Fibroblast of lung (primary cell): ENCODE results near the gene GCSAM. TPM values are rescaled to one million over a fixed set of nuclear protein-coding genes. Genes with fewer than 3 reads are reported as not detected.

ENCODE experiments used
- DNase-seq, 2 donors: peaks; one replicate each; pipeline versions ENCODE4 v3.0.0 to v3.0.0-alpha.2; 2010; ENCODE audit warnings: low read depth in 2 of 2
- H2AFZ ChIP-seq: 2 replicates; pipeline ENCODE4 v1.5.1; 2012; ENCODE audit warnings: low read length, control low read depth, inconsistent platforms
- H3K27ac ChIP-seq: 2 replicates; pipeline ENCODE4 v1.5.1; 2011; ENCODE audit warnings: low read length, control low read depth; ENCODE audit not compliant: insufficient read depth
- H3K27me3 ChIP-seq: 2 replicates; pipeline ENCODE4 v1.5.1; 2011; ENCODE audit warnings: mild to moderate bottlenecking, low read length; ENCODE audit not compliant: control insufficient read depth, insufficient read depth
- H3K36me3 ChIP-seq: 2 replicates; pipeline ENCODE4 v1.5.1; 2011; ENCODE audit warnings: low read length; ENCODE audit not compliant: control insufficient read depth, insufficient read depth
- H3K4me1 ChIP-seq: 2 replicates; pipeline ENCODE4 v1.5.1; 2011; ENCODE audit warnings: low read length; ENCODE audit not compliant: control insufficient read depth, insufficient read depth; ENCODE audit errors: extremely low read depth
- H3K4me2 ChIP-seq: 2 replicates; pipeline ENCODE4 v1.5.1; 2011; ENCODE audit warnings: low read length, control low read depth; ENCODE audit not compliant: insufficient read depth; ENCODE audit errors: extremely low read depth
- H3K4me3 ChIP-seq, 4 experiments: fragments of 200-600 bp in 1 of 4; sonication (generic) in 1 of 4; replicated peaks in 1 of 4; 2 replicates each; pipeline ENCODE4 v1.5.1; 2011 to 2016; ENCODE audit warnings: low read length in 4 of 4, low read depth in 3 of 4, mild to moderate bottlenecking in 3 of 4, control low read depth in 2 of 4, inconsistent platforms in 1 of 4, mixed read lengths in 1 of 4; ENCODE audit not compliant: insufficient read depth in 1 of 4; ENCODE audit errors: control extremely low read depth in 1 of 4
- H3K79me2 ChIP-seq: 2 replicates; pipeline ENCODE4 v1.5.1; 2012; ENCODE audit warnings: mild to moderate bottlenecking, low read length, inconsistent platforms; ENCODE audit not compliant: control insufficient read depth, insufficient read depth
- H3K9ac ChIP-seq: 2 replicates; pipeline ENCODE4 v1.5.1; 2011; ENCODE audit warnings: mild to moderate bottlenecking, low read length, control low read depth; ENCODE audit not compliant: insufficient read depth
- H3K9me3 ChIP-seq: 2 replicates; pipeline ENCODE4 v1.5.1; 2012; ENCODE audit warnings: low read depth, low read length; ENCODE audit not compliant: control insufficient read depth, insufficient read depth
- H4K20me1 ChIP-seq: 2 replicates; pipeline ENCODE4 v1.5.1; 2011; ENCODE audit warnings: low read length; ENCODE audit not compliant: control insufficient read depth, insufficient read depth; ENCODE audit errors: extremely low read depth
- EZH2 ChIP-seq: IDR thresholded peaks from 2 replicates; pipeline ENCODE4 v1.5.1; 2012; ENCODE audit warnings: low read length, control low read depth, mild to moderate bottlenecking; ENCODE audit errors: missing control alignments
- polyA plus RNA-seq, 2 donors: library from polyadenylated mRNA; depleted of rRNA in 1 of 2; stranded (reverse) in 1 of 2; unstranded in 1 of 2; fragments of >200 nt; gene quantifications; 2 replicates each; pipeline ENCODE4 v1.2.1, GENCODE V29; 2011 to 2012; ENCODE audit warnings: missing spikeins in 1 of 2
- total RNA-seq: library from RNA; depleted of rRNA; stranded (reverse); fragments of >200 nt; gene quantifications from 2 replicates; pipeline ENCODE4 v1.2.1, GENCODE V29; 2014
- TF ChIP-seq, protein P1 (sequence below), 2 donors: IDR thresholded peaks in 1 of 2; conservative IDR thresholded peaks in 1 of 2; 1 replicate in 1 of 2; 2 replicates in 1 of 2; pipeline ENCODE4 v1.5.1; 2011 to 2012; ENCODE audit warnings: low read length in 2 of 2, control low read depth in 1 of 2, inconsistent platforms in 1 of 2, low read depth in 1 of 2, mild to moderate bottlenecking in 1 of 2

The GCSAM gene
- total and polyA plus RNA-seq, 2 donors (not counting 1 experiment from before 2014, with no cell fraction given): not detected

GRCh38 chr3:112171144-112171543, 38.1 kb upstream of the GCSAM start:
- no peak overlapping the region for H3K4me3 ChIP-seq
- H3K27ac ChIP-seq: no peak overlapping the region
- H3K36me3 ChIP-seq: no peaks in the 10 kb centered on the region
- no peak overlapping the region for H3K4me2 ChIP-seq
- TF ChIP-seq EZH2: no peak
- TF ChIP-seq, protein P1, sequence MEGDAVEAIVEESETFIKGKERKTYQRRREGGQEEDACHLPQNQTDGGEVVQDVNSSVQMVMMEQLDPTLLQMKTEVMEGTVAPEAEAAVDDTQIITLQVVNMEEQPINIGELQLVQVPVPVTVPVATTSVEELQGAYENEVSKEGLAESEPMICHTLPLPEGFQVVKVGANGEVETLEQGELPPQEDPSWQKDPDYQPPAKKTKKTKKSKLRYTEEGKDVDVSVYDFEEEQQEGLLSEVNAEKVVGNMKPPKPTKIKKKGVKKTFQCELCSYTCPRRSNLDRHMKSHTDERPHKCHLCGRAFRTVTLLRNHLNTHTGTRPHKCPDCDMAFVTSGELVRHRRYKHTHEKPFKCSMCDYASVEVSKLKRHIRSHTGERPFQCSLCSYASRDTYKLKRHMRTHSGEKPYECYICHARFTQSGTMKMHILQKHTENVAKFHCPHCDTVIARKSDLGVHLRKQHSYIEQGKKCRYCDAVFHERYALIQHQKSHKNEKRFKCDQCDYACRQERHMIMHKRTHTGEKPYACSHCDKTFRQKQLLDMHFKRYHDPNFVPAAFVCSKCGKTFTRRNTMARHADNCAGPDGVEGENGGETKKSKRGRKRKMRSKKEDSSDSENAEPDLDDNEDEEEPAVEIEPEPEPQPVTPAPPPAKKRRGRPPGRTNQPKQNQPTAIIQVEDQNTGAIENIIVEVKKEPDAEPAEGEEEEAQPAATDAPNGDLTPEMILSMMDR (conservative IDR thresholded peaks at IDR 0.05 in 1 of 2, IDR thresholded peaks at IDR 0.05 in 1 of 2; ENCODE audit: low read depth in 1 of 2, low read length in 2 of 2): no peak
- H3K9me3 ChIP-seq: no peaks in the 10 kb centered on the region
- no peak overlapping the region for H2AFZ ChIP-seq
- no peaks in the 10 kb centered on the region for H3K79me2 ChIP-seq
- no peak overlapping the region for H3K9ac ChIP-seq
- no peak for DNase-seq
- H4K20me1 ChIP-seq: no peaks in the 10 kb centered on the region
- H3K27me3 ChIP-seq: no peaks in the 10 kb centered on the region
- no peaks in the 10 kb centered on the region for H3K4me1 ChIP-seq

- no peak overlapping the region for H3K27ac ChIP-seq
Measured at GRCh38 chr3:112170046-112170445, 37.0 kb upstream of the GCSAM start.

GRCh38 chr3:112167758-112168157, 34.7 kb upstream of the GCSAM start:
- Histone ChIP-seq H3K9me3 (no peaks in the 10 kb centered on the region), H3K27me3 (no peaks in the 10 kb centered on the region), H3K4me3 (no peak overlapping the region), H3K4me2 (no peak overlapping the region), H2AFZ (no peak overlapping the region), H3K9ac (no peak overlapping the region), H3K4me1 (no peaks in the 10 kb centered on the region), H3K36me3 (no peaks in the 10 kb centered on the region), H3K27ac (no peak overlapping the region), H4K20me1 (no peaks in the 10 kb centered on the region), H3K79me2 (no peaks in the 10 kb centered on the region)
- TF ChIP-seq, protein P1 (conservative IDR thresholded peaks at IDR 0.05 in 1 of 2, IDR thresholded peaks at IDR 0.05 in 1 of 2; ENCODE audit: low read depth in 1 of 2, low read length in 2 of 2): no peak
- no peak for TF ChIP-seq EZH2
- no peak for DNase-seq

More at GRCh38 chr3:112170046-112170445, 37.0 kb upstream of the GCSAM start:
- no peaks in the 10 kb centered on the region for H3K27me3 ChIP-seq
- H4K20me1 ChIP-seq: no peaks in the 10 kb centered on the region
- no peaks in the 10 kb centered on the region for H3K4me1 ChIP-seq
- H2AFZ ChIP-seq: no peak overlapping the region
- TF ChIP-seq EZH2: no peak
- TF ChIP-seq, protein P1 (conservative IDR thresholded peaks at IDR 0.05 in 1 of 2, IDR thresholded peaks at IDR 0.05 in 1 of 2; ENCODE audit: low read depth in 1 of 2, low read length in 2 of 2): no peak
- no peak overlapping the region for H3K9ac ChIP-seq
- no peaks in the 10 kb centered on the region for H3K9me3 ChIP-seq
- H3K4me2 ChIP-seq: no peak overlapping the region
- no peaks in the 10 kb centered on the region for H3K36me3 ChIP-seq
- DNase-seq: no peak
- no peak overlapping the region for H3K4me3 ChIP-seq
- no peaks in the 10 kb centered on the region for H3K79me2 ChIP-seq
